Large intestine (tissue), 3 donors: Measurements from ENCODE around the gene DAP. TPM values are rescaled to one million over a fixed set of nuclear protein-coding genes. Genes with fewer than 3 reads are reported as not detected.

Experiments
- DNase-seq, 2 donors: peaks; one replicate each; pipeline versions ENCODE4 v3.0.0 to v3.0.0-alpha.2; 2013
- H3K27ac ChIP-seq: one replicate; pipeline ENCODE4 v1.5.1; 2013; ENCODE audit warnings: low read length
- H3K27me3 ChIP-seq: 2 replicates; pipeline ENCODE4 v1.6.1; 2013; ENCODE audit warnings: low read length; ENCODE audit not compliant: control insufficient read depth, insufficient read depth
- H3K36me3 ChIP-seq: 2 replicates; pipeline ENCODE4 v1.6.1; 2013; ENCODE audit warnings: low read length; ENCODE audit not compliant: control insufficient read depth, insufficient read depth
- H3K4me1 ChIP-seq: one replicate; pipeline ENCODE4 v1.6.1; 2013; ENCODE audit warnings: low read length; ENCODE audit not compliant: control insufficient read depth, insufficient read depth
- H3K4me3 ChIP-seq: one replicate; pipeline ENCODE4 v1.5.1; 2013; ENCODE audit warnings: low read length
- H3K9me3 ChIP-seq: one replicate; pipeline ENCODE4 v1.6.1; 2013; ENCODE audit warnings: mild to moderate bottlenecking, low read depth, low read length, moderate library complexity; ENCODE audit not compliant: control insufficient read depth
- WGBS: methylation state at CpG from one replicate; pipeline ENCODE4 v1.1.5; 2013; ENCODE audit warnings: low lambda C conversion rate; ENCODE audit not compliant: insufficient coverage; 5-methylcytosine and 5-hydroxymethylcytosine counted together
- polyA plus RNA-seq: library from polyadenylated mRNA; unstranded; fragments of 120-200 nt; gene quantifications from one replicate; pipeline ENCODE4 v1.2.1, GENCODE V29; 2013

Gene DAP
- polyA plus RNA-seq, 1 donor = 77.1 TPM

GRCh38 chr5:10653751-10654400, 107.2 kb downstream of the DAP start:
- no peak for DNase-seq

GRCh38 chr5:10653043-10653442, 108.0 kb downstream of the DAP start:
- no peaks in the 10 kb centered on the region for H3K4me1 ChIP-seq
- no peak for DNase-seq
- no peak overlapping the region for H3K27ac ChIP-seq
- H3K36me3 ChIP-seq = no peaks in the 10 kb centered on the region
- H3K4me3 ChIP-seq = no peak overlapping the region
- peaks cover 31% of the 10 kb centered on the region for H3K27me3 ChIP-seq
- WGBS = no CpG with 5 or more reads among the region's 4 CpGs
- peaks cover 6% of the 10 kb centered on the region for H3K9me3 ChIP-seq

More at GRCh38 chr5:10653751-10654400, 107.2 kb downstream of the DAP start:
- H3K27me3 ChIP-seq = peaks cover 24% of the 10 kb centered on the region
- no peaks in the 10 kb centered on the region for H3K36me3 ChIP-seq
- peaks cover 4% of the 10 kb centered on the region for H3K9me3 ChIP-seq
- 80% methylated on average over 1 of the region's 12 CpGs for WGBS
- no peak overlapping the region for H3K4me3 ChIP-seq
- H3K27ac ChIP-seq = no peak overlapping the region
- H3K4me1 ChIP-seq = no peaks in the 10 kb centered on the region

- no peak for DNase-seq
- H3K27me3 ChIP-seq = peaks cover 34% of the 10 kb centered on the region
- H3K4me1 ChIP-seq = no peaks in the 10 kb centered on the region
- no peaks in the 10 kb centered on the region for H3K36me3 ChIP-seq
- no peak overlapping the region for H3K27ac ChIP-seq
- H3K9me3 ChIP-seq = peaks cover 6% of the 10 kb centered on the region
- H3K4me3 ChIP-seq = no peak overlapping the region
- WGBS = no CpG with 5 or more reads among the region's 8 CpGs
Measured at GRCh38 chr5:10652606-10653005, 108.4 kb downstream of the DAP start.

GRCh38 chr5:10652151-10652550, 108.9 kb downstream of the DAP start:
- peaks cover 36% of the 10 kb centered on the region for H3K27me3 ChIP-seq
- DNase-seq = no peak
- no peaks in the 10 kb centered on the region for H3K4me1 ChIP-seq
- peaks cover 6% of the 10 kb centered on the region for H3K9me3 ChIP-seq
- H3K27ac ChIP-seq = no peak overlapping the region
- no CpG with 5 or more reads among the region's 13 CpGs for WGBS
- no peaks in the 10 kb centered on the region for H3K36me3 ChIP-seq
- no peak overlapping the region for H3K4me3 ChIP-seq

GRCh38 chr5:10649666-10650380, 111.2 kb downstream of the DAP start:
- Histone ChIP-seq H3K36me3 (no peaks in the 10 kb centered on the region), H3K9me3 (peaks cover 6% of the 10 kb centered on the region), H3K27me3 (peaks cover 39% of the 10 kb centered on the region), H3K27ac (no peak overlapping the region), H3K4me1 (no peaks in the 10 kb centered on the region), H3K4me3 (no peak overlapping the region)
- 10% methylated on average over 2 of the region's 68 CpGs for WGBS
- no peak for DNase-seq

- Histone ChIP-seq H3K4me3 (no peak overlapping the region), H3K9me3 (peaks cover 6% of the 10 kb centered on the region), H3K36me3 (no peaks in the 10 kb centered on the region), H3K27ac (no peak overlapping the region), H3K4me1 (no peaks in the 10 kb centered on the region), H3K27me3 (peaks cover 41% of the 10 kb centered on the region)
- DNase-seq = no peak
- no CpG with 5 or more reads among the region's 60 CpGs for WGBS
Measured at GRCh38 chr5:10648806-10649665, 112.0 kb downstream of the DAP start.

GRCh38 chr5:10647640-10648039, 113.4 kb downstream of the DAP start:
- WGBS = no CpG with 5 or more reads among the region's 5 CpGs
- Histone ChIP-seq H3K4me3 (no peak overlapping the region), H3K27me3 (peaks cover 41% of the 10 kb centered on the region), H3K27ac (no peak overlapping the region), H3K36me3 (no peaks in the 10 kb centered on the region), H3K9me3 (peaks cover 6% of the 10 kb centered on the region), H3K4me1 (no peaks in the 10 kb centered on the region)
- no peak for DNase-seq

GRCh38 chr5:10645671-10646070, 115.4 kb downstream of the DAP start:
- peaks cover 43% of the 10 kb centered on the region for H3K27me3 ChIP-seq
- H3K36me3 ChIP-seq = no peaks in the 10 kb centered on the region
- H3K4me3 ChIP-seq = no peak overlapping the region
- no peak overlapping the region for H3K27ac ChIP-seq
- 80% methylated on average over 1 of the region's 6 CpGs for WGBS
- H3K9me3 ChIP-seq = peaks cover 6% of the 10 kb centered on the region
- DNase-seq = no peak
- H3K4me1 ChIP-seq = no peaks in the 10 kb centered on the region

- peaks cover 40% of the 10 kb centered on the region for H3K27me3 ChIP-seq
- H3K36me3 ChIP-seq = no peaks in the 10 kb centered on the region
- no peaks in the 10 kb centered on the region for H3K4me1 ChIP-seq
- no CpG with 5 or more reads among the region's 3 CpGs for WGBS
- H3K9me3 ChIP-seq = peaks cover 6% of the 10 kb centered on the region
- H3K4me3 ChIP-seq = no peak overlapping the region
- DNase-seq = no peak
- no peak overlapping the region for H3K27ac ChIP-seq
Measured at GRCh38 chr5:10645146-10645545, 115.9 kb downstream of the DAP start.

GRCh38 chr5:10644192-10644591, 116.8 kb downstream of the DAP start:
- no peak overlapping the region for H3K4me3 ChIP-seq
- WGBS = 40% methylated on average over 1 of the region's 9 CpGs
- no peaks in the 10 kb centered on the region for H3K36me3 ChIP-seq
- H3K9me3 ChIP-seq = peaks cover 9% of the 10 kb centered on the region
- no peak for DNase-seq
- peaks cover 36% of the 10 kb centered on the region for H3K27me3 ChIP-seq
- H3K27ac ChIP-seq = no peak overlapping the region
- no peaks in the 10 kb centered on the region for H3K4me1 ChIP-seq
